ENCODE results near the gene AKAP9.
"Not testable (repeated sequence)": the region's sequence is repeated elsewhere in the genome, so short reads cannot be mapped to it uniquely, and the experiment has no call there.

The AKAP9 gene

GRCh38 chr7:91940572-91941341 lies at the start of gene AKAP9:
AKAP9 (plus strand) TSS chr7:91940862; CDS start chr7:91941100, 238 bp downstream.
- DNase-seq (ENCODE audit: low read depth) = peak; percentile 85

DNA sequence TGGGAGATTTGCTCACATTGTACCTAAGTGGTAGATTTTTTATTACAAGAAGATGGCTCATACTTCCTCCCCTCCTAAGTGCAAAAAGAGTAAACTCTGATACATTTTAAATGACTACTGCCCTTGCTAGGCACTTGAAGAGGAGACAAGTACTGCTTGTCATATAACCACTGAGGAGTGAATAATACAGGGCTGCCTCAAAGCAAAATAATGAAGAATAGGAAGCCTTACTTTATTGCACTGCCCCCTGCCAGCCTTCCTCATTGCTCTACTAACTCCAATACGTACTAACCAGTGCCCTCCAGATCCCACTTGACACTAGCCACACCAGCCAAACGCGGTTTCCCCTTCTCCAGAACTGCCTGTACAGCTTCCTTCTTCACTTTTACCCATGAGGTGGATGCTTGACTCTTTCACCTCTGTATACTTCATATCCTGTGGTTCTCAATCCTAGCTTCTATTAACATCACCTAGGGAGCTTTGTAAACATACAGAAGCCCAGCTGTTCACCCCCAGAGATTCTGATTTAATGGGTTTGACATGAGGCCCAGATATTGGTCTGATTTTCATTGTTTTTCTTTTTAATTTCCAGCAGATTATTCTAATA lies 48.5 kb upstream of the AKAP9 start:
- DNase-seq (ENCODE audit: low read depth) = no peak

GRCh38 chr7:91892821-91893340 lies 47.8 kb upstream of the AKAP9 start:
- DNase-seq (ENCODE audit: low read depth) = no peak

GRCh38 chr7:91893699-91894098 lies 47.0 kb upstream of the AKAP9 start:
- not testable (repeated sequence) for DNase-seq (ENCODE audit: low read depth)

GRCh38 chr7:91894781-91895480 lies 45.7 kb upstream of the AKAP9 start:
- DNase-seq (ENCODE audit: low read depth) = no peak

- DNase-seq (ENCODE audit: low read depth) = no peak
These were observed 42.2 kb upstream of the AKAP9 start for GRCh38 chr7:91898240-91898992.

- no peak for DNase-seq (ENCODE audit: low read depth)
These were observed 41.1 kb upstream of the AKAP9 start for GRCh38 chr7:91899563-91899962.

DNA sequence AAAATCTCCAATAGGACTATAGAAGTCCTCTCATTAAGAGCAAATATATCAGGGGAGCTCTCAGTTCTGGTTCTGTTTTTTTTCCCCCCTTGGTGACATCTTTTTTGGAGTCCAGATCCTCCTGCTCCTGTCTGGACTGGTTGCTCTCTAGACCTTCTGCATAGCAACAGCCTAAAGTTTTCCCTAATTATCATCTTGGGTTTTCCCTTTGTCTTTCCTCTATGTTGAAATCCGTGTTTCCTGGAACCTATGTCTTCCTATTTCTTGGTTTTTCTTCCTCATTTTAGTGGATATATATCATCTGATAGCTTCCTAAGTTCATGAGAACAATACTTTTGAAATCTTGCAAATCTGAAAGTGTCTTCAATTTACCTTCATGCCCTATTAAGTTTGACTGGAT lies 30.5 kb upstream of the AKAP9 start:
- no peak for DNase-seq (ENCODE audit: low read depth)

GRCh38 chr7:91911121-91911520 lies 29.5 kb upstream of the AKAP9 start:
- DNase-seq (ENCODE audit: low read depth) = no peak

DNA sequence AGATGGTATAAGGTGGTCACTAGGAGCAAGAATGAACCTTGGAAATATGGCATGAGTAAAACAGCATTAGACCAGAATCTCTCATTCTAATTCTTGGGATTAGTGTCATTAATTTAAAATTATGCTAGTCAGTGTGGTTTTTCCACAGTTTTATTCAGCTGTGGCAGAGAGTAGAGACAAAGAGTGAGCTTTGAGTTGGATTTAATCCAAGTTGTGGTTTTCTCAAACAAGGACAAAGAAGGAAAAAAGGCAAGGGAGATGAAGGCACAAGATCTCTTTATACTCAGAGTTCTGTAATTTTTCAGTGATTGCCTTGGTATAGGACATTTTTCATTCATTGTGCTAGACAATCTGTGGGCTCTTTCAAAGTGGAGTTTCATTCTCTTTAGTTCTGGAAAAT lies 28.2 kb upstream of the AKAP9 start:
- DNase-seq (ENCODE audit: low read depth) = no peak

GRCh38 chr7:91913612-91914011 lies 27.1 kb upstream of the AKAP9 start:
- DNase-seq (ENCODE audit: low read depth) = no peak

GRCh38 chr7:91915401-91916050 lies 25.1 kb upstream of the AKAP9 start:
- DNase-seq (ENCODE audit: low read depth) = no peak

- DNase-seq (ENCODE audit: low read depth) = no peak
These were observed 24.6 kb upstream of the AKAP9 start for GRCh38 chr7:91916051-91916440.

DNA sequence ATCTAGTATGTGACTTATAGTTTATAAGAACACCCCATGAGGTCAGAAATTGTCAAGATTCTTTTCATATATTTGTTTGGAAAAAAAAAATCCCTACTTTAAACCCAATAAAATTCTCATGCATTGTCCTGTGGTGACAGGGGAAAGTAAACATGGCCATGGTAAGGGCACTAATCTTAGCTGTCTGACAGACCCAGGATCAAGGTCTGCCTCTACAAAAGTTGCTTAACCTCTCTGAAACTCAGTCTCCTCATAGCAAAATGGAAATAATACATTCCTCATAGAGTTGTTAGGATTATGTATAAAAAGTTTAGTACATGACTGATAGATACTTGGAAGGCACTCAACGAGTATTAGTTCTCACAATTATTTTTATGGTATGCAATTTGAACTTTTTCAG lies 22.3 kb upstream of the AKAP9 start:
- no peak for DNase-seq (ENCODE audit: low read depth)

DNA sequence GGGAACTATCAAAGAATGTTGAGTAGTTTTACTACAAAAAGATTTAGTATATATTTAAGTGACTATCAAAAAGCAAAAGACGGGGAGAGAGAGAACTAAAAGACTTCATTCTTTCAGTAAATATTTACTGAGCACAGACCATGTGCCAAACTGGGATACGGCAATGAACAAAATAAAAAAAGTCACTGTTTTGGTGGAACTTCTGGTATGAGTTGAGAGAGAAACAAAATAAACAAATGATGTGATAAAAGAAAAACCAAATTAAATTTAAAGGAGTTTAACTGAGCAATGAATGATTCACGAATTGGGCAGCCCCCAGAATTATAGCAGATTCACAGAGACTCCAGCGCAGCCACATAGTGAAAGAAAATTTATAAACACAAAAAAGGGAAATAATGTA lies 17.8 kb upstream of the AKAP9 start:
- no peak for DNase-seq (ENCODE audit: low read depth)

DNA sequence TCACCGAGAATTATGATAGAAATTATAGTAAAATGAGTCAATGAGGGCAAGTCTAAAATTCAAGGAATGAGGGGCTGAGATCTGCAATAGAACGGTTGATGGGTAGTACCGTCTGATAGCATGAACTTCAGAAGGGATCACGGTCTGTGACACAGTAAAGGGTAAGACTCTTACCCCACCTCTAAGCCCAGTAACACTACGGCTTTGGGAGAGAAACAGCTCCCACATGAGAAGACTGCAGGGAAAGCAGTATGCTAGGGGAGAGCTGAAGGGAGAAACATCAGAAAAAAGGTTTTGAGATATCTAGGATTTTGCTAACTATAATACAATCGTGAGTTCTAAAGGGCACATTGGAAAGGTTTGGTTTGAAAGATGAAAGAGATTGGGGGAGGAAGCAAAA lies 12.8 kb upstream of the AKAP9 start:
- DNase-seq (ENCODE audit: low read depth) = no peak

GRCh38 chr7:91929463-91929862 lies 11.2 kb upstream of the AKAP9 start:
- DNase-seq (ENCODE audit: low read depth) = no peak

DNA sequence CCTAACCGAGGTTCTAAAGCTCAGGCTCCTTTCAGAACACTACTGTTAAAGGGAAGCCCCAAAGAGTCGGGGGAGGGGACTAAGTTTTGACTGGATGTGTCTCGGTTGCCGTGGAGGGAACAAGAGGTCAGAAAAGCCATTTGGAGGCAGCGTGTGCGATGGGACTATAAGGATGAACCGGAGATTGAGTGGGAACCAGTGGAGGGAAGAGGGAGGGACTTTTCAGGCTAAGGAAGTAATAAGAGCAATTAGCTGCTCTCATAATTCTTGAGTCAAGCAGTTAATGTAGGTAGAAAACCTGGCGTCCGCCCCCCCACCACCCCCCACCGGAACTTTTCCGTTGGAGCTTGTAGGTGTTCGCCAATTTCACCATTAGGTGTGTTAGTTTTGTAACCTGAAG lies 491 bp upstream of the AKAP9 start:
- DNase-seq (ENCODE audit: low read depth) = no peak

- no peak for DNase-seq (ENCODE audit: low read depth)
These were observed 788 bp downstream of the AKAP9 start for GRCh38 chr7:91941450-91941849.

GRCh38 chr7:91942312-91942711 lies 1.6 kb downstream of the AKAP9 start:
- DNase-seq (ENCODE audit: low read depth) = no peak

DNA sequence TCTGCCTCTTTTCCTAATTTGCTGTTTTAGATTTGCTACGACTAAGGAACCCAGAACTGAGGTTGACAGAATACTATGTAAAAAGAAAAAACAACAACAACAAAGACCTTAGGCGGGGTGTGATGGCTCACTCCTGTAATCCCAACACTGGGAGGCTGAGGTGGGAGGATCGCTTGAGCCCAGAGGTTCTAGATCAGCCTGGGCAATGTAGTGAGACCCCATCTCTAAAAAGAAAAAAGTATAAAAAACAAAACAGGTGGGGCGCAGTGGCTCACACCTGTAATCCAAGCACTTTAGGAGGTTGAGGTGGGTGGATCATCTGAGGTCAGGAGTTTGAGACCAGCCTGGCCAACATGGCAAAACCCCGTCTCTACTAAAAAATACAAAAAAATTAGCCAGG lies 4.3 kb downstream of the AKAP9 start:
- DNase-seq (ENCODE audit: low read depth) = not testable (repeated sequence)

DNA sequence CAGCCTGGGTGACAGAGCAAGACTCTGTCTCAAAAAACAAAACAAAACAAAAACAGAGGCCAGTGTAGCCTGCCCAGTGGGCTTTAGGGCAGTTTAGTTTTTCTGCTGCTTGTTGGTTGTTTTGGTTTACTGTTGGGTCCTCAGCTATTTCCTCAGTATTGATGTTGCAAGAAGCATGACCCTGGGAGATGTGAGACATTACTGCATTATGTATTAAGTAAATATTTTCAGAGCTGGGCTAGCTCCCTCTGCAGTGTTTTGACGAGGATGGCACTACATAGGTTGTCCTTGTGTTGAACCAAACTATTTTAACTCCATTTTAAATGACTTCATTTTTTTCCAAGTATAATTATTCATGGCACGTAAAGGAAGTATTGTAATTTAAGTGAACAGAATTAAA lies 4.8 kb downstream of the AKAP9 start:
- DNase-seq (ENCODE audit: low read depth) = no peak
